ENCODE results near the gene ARHGEF4.
"Not testable (repeated sequence)": the region's sequence is repeated elsewhere in the genome, so short reads cannot be mapped to it uniquely, and the experiment has no call there.

Gene ARHGEF4

DNA sequence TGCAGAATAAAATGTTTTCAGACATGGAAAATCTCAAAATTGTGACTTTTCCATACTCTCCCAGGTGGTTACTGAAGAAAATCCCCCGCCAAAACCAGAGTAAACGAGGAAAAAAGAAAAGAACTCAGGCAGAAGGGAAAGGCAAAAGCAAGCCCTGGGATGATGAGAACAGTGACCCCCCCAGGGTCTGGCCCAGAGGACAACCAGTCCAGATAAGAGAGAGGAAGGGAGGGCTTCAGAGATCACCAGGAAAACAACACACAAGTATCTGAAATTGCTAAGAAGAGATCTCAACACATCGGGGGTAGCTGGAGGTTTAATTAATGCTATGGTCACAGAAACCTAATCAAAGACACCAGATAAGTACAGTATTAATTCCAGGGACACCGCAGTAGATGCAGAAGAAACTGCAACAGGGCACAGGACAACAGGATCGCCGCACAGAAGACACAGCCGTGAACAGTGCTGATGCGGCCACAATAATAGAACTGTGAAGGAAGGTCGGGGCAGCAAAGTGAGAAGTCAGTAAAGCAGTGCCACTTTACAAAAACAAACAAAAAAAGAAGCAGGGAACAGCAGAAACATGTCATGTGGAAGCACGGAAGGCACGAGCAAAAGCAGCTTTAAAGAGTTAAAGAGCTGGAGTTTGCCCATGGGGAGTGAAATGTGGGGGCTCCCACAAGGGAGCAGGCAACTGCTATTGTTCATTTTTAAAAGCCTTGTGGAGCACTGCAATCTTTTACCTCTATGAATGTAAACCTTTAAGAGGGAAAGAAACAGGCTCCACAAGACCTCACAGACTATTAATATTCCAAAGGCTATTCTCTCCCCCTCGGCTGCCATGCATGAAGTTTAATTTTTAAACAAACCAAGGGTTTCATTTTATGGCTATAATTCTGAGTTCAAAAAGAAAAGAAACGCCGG lies 228.1 kb downstream of the ARHGEF4 start:
- H3K4me1 Mint-ChIP-seq = peaks cover 51% of the 10 kb centered on the region

DNA sequence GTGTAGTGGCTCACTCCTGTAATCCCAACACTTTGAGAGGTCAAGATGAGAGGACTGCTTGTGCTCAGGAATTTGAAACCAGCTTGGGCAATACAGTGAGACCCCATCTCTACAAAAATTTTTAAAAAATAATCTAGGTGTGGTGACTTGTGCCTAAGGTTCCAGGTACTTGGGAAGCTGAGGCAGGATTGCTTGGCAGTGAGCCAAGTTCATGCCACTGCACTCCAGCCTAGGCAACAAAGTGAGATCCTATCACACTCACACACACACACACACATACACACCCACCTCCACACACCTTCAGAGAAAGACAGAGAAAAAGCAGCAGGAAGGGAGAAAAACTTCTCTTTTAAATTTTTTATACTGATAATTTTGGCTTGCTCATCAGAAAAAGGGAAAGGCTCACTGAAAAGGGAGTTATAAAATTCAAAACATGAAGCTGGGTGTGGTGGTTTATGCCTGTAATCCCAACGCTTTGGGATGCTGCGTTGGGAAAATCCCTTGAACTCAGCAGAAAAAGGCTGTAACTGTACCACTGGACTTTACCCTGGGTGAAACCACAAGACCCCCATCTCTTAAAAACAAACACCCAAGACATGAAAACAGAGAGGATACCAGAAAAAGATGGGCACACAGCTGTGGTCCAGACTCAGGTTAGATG lies 230.9 kb downstream of the ARHGEF4 start:
- no peaks in the 10 kb centered on the region for H3K27me3 Mint-ChIP-seq
- H3K4me1 Mint-ChIP-seq = peaks cover 41% of the 10 kb centered on the region
- no peak for DNase-seq
- ATAC-seq = no peak
- H3K27ac Mint-ChIP-seq = peak overlapping the region in 1 of 2 donors; percentile 43
- no peak overlapping the region for H3K4me3 Mint-ChIP-seq
- no peaks in the 10 kb centered on the region for H3K9me3 Mint-ChIP-seq

More for the DNA sequence above, 228.1 kb downstream of the ARHGEF4 start:
- H3K4me3 Mint-ChIP-seq = no peak overlapping the region
- H3K9me3 Mint-ChIP-seq = no peaks in the 10 kb centered on the region
- no peak for ATAC-seq
- no peaks in the 10 kb centered on the region for H3K27me3 Mint-ChIP-seq
- H3K27ac Mint-ChIP-seq = peak overlapping the region; percentile 0 to 3
- DNase-seq = no peak

DNA sequence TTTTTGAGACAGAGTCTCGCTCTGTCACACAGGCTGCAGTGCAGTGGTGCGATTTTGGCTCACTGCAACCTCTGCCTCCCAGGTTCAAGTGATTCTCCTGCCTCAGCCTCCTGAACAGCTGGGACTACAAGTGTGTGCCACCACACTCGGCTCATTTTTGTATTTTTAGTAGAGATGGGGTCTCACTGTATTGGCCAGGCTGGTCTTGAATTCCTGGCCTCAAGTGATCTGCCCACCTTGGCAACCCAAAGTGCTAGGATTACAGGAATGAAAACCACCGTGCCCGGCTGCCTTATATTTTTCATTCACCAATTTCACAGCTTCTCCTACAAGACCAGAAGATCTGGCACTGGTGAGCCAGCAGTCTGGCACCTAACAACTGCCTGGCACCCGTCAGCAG lies 231.5 kb downstream of the ARHGEF4 start:
- not testable (repeated sequence) for H3K27me3 Mint-ChIP-seq, H3K9me3 Mint-ChIP-seq, H3K4me3 Mint-ChIP-seq, DNase-seq, ATAC-seq
- Mint-ChIP-seq H3K4me1 (peaks cover 39% of the 10 kb centered on the region), H3K27ac (peak overlapping the region in 1 of 2 donors; percentile 5)

DNA sequence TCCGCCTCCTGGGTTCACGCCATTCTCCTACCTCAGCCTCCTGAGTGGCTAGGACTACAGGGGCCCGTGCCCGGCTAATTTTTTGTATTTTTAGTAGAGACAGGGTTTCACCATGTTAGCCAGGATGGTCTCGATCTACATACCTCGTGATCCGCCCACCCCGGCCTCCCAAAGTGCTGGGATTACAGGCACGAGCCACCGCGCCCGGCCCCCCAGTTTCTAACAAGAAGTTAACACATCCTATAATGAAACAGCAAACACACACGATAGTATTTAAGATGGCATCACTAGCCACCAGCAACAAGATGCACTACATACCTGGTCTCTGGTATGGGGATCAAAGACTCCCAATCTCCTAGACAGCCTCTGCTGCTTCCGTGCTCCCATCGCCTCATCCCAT lies 238.9 kb downstream of the ARHGEF4 start:
- not testable (repeated sequence) for H3K9me3 Mint-ChIP-seq, ATAC-seq, DNase-seq, H3K27me3 Mint-ChIP-seq, H3K4me3 Mint-ChIP-seq, H3K27ac Mint-ChIP-seq
- H3K4me1 Mint-ChIP-seq = peaks cover 37% of the 10 kb centered on the region

DNA sequence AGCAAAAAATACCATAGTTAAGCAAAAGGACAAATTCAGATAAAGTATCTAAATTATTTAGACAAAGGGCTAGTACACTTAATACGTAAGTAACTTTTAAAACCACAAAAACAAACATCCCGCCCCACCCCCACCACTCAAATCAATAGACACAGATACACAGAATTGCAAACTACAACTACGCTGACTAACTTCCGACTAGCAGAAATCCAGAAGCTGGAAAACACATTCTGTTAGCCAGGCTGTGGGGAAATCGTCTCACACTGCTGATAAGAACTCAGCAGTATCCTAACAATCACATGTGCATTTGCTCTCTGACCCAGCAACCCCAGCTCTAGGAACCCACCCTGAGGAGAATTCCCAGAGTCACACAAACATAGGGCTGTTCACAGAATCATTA lies 240.0 kb downstream of the ARHGEF4 start:
- Mint-ChIP-seq H3K4me3 (no peak overlapping the region), H3K4me1 (peaks cover 46% of the 10 kb centered on the region), H3K27ac (no peak overlapping the region), H3K27me3 (no peaks in the 10 kb centered on the region), H3K9me3 (no peaks in the 10 kb centered on the region)
- DNase-seq (no peak), ATAC-seq (no peak)

DNA sequence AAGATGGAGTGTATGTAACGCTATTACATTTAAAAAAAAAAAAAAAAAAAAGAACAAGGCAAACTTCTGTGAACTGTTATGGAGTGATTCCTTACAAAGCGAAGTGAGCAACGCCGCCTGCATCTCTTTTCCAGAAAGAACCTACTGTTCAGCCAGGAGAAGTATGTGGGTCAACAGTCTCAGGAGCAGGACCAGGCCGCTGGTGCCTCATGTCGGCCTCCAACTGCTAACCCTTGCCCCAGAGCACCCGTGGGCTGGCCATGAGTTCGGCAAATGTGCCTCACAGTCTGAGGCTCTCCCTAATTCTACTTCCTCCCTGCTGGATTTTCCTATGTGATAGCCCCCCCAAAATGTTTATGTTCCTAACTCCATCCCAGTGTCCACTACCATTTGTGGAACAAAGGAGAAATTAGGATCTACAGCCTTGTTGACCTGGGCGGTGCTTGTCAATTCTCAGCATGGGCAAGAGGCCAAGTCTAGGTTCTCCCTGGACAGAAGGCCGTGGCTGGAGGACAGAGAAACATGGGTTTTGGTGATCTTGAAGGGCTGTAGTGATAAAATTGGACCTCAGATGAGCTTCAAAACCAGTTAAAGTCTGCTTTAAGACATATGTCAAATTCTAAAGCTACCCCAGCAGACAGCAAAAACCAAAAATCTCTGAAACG lies 240.6 kb downstream of the ARHGEF4 start:
- Mint-ChIP-seq H3K27me3 (no peaks in the 10 kb centered on the region), H3K9me3 (no peaks in the 10 kb centered on the region), H3K4me3 (no peak overlapping the region), H3K27ac (peak overlapping the region in 1 of 2 donors; percentile 86), H3K4me1 (peaks cover 51% of the 10 kb centered on the region)
- ATAC-seq (no peak), DNase-seq (no peak)

DNA sequence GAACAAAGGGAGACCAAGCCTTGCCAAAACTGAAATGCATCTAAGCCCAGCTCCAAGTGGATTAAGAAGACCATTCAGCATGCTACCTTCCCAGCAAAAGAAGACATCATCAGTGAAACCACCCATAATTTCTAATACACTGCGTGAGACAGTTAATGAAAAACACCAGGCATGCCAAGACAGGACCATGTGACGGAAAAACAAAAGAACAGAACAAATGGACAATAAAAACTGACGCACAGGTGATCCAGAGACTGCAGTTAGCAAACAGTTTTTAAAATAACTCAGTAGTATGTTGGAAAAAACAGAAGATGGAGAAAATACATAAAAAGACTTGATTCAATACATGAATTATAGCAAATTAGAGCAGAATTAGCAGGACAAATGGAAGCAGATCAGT lies 241.3 kb downstream of the ARHGEF4 start:
- Mint-ChIP-seq H3K27me3 (no peaks in the 10 kb centered on the region), H3K9me3 (no peaks in the 10 kb centered on the region), H3K27ac (peak overlapping the region in 1 of 2 donors; percentile 43), H3K4me1 (peaks cover 51% of the 10 kb centered on the region), H3K4me3 (no peak overlapping the region)
- no peak for ATAC-seq
- no peak for DNase-seq

DNA sequence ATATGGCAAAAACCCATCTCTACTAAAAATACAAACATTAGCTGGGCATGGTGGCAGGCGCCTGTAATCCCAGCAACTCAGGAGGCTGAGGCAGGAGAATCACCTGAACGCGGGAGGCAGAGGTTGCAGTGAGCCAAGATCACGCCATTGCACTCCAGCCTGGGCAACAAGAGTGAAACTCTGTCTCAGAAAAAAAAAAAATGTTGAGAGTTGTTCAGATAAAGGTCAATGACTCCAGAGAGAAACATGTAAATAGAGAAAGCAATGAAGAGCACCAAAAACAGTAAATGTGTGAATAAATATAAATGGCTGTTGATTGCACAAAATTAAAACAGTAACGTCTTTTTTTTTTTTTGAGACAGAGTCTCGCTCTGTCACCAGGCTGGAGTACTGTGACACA lies 243.2 kb downstream of the ARHGEF4 start:
- DNase-seq, ATAC-seq, H3K4me3 Mint-ChIP-seq, H3K9me3 Mint-ChIP-seq, H3K27me3 Mint-ChIP-seq: not testable (repeated sequence)
- peaks cover 52% of the 10 kb centered on the region for H3K4me1 Mint-ChIP-seq
- peak overlapping the region; percentile 37 to 82 for H3K27ac Mint-ChIP-seq

DNA sequence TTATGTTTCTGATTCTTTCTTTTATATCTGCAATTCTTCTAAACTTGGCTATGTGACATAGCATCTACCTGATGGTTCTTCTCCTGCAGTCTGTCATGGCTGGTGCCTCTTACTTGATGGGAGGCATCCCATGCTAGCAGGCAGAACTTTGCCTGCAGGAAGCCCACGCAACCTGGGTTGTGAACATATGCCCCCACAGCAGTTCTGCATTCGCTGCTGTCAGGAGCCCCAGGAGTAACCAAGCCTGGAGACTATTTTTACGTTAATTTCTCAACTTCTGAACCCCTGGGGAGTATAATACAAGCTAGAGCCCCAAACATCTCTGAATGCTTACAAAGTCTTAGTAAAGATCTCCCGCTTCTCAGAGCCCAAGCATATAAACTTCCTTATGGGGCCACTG lies 244.5 kb downstream of the ARHGEF4 start:
- Mint-ChIP-seq H3K27ac (peak overlapping the region in 1 of 2 donors; percentile 69), H3K4me3 (no peak overlapping the region), H3K27me3 (no peaks in the 10 kb centered on the region), H3K4me1 (peaks cover 40% of the 10 kb centered on the region), H3K9me3 (no peaks in the 10 kb centered on the region)
- DNase-seq (no peak), ATAC-seq (no peak)

DNA sequence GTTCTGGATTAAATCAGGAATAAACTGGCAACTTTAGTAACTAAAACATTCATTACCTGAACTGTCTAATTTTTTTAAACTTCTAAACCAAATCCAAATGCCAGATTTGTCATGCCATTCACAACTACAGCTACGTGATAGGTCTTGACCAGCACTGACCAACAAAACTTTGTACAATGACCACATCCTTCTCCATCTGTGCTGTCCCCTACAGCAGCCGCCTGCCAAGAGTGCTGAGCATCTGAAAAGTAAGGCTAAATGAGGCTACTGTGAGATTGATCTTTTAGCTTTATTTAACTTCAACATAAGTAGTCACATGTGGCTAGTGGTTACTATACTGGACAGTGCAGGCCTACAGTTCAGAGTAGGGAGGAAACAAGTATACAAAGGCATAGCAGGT lies 248.9 kb downstream of the ARHGEF4 start:
- peaks cover 37% of the 10 kb centered on the region for H3K4me1 Mint-ChIP-seq
- no peak overlapping the region for H3K27ac Mint-ChIP-seq
- no peaks in the 10 kb centered on the region for H3K27me3 Mint-ChIP-seq
- no peak overlapping the region for H3K4me3 Mint-ChIP-seq
- no peak for ATAC-seq
- DNase-seq = no peak
- H3K9me3 Mint-ChIP-seq = no peaks in the 10 kb centered on the region

DNA sequence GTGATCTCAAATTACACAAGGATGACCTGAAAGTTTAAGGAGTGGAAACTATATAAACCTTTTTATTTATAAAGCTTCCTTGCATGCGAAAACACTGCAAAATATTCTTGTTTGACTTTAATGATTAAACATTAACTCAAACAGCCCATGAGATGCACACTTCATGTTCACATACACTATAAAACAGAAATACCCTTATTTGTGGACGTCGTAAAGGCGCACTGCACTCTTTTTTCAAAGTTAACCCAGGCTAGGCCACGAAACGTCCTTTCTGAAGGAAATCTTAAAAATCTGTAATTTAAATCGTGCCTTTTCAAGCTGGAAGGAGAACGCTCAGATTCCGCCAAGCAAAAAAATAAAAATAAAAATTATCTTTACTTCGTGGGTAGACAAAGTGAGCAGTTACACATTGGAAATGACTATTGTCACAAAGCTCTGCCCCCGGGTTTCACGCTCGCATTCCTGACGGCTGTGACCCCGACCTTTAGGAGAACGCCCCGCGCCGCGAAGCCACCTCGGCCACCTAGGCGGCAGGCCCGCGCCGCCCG lies 255.8 kb downstream of the ARHGEF4 start:
- Mint-ChIP-seq H3K27ac (peak overlapping the region; percentile 54 to 86), H3K27me3 (no peaks in the 10 kb centered on the region), H3K4me3 (peak overlapping the region; percentile 70 to 79), H3K9me3 (no peaks in the 10 kb centered on the region), H3K4me1 (peaks cover 33% of the 10 kb centered on the region)
- DNase-seq = no peak
- ATAC-seq = no peak

DNA sequence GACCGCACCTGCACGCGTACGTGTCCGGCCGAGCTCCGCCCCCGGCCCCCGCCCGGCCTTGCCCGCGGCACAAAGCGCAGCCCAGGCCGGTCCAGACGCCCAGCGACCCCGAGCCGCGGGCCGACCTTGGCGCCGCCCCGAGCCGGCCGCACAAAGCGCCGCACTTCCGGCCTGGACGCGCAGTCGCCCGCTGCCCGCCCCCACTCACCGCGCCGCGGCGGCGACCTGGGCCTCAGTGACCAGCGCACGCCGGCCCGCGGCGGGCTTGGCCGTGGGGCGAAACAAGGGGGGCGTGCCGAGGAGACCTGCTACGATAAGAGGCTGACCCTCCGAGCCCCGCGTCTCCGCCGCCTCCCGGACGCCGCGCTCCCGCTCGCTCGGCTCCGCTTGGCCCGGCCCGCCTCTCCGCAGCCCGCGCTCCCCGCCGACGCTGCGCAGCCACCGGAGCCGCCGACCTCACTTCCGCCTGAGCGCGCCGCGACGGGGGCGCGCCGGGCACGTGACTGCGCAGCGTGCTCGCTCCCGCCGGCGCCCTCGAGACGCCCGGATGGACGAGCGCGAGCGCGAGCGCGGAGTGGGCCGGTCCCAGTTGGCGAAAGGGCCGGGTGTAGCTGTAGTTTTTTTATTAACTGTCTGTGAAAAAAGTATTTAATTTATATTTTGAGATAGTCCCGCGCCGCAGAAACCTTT lies 256.4 kb downstream of the ARHGEF4 start, which contains the start of gene FAM168B:
TSS of gene FAM168B (minus strand) at position 455 of the 690 bp plus-strand sequence. CDS start 10,814 bp downstream, outside the sequence.
- Mint-ChIP-seq H3K27me3 (no peaks in the 10 kb centered on the region), H3K9me3 (no peaks in the 10 kb centered on the region), H3K4me1 (peaks cover 33% of the 10 kb centered on the region), H3K4me3 (peak within 1 kb of the TSS; percentile 91 to 96), H3K27ac (peak within 1 kb of the TSS; percentile 94 to 98)
- DNase-seq (peak; percentile 89), ATAC-seq (peak; percentile 92)

DNA sequence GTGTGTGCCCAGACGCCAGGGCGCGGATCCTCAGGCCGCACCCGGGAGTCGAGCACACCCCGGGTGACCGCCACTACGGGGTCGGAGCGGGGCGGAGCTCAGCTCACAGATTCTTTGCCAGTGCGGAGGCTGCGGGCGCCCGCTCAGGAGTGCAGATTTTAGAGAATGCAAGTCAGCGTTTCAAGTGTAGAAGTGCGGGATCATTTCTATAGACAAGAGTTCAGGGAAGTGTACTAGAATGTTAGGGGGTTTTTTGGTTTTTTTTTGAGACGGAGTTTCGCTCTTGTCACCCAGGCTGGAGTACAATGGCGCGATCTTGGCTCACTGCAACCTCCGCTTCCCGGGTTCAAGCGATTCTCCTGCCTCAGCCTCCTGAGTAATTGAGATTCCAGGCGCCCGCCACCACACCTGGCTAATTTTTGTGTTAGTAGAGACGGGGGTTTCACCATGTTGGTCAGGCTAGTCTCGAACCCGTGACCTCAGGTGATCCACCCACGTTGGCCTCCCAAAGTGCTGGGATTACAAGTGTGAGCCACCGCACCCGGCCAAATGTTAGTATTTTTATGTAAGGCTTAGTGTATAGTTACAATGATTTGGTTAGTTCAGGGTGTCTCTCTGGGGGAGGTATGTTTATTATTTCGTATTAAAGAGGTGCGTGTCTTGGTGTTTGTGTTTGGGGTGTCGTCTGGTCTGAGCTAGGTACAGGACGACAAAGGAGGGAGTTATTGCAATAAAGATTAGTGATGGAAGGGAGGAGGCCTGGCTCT lies 257.2 kb downstream of the ARHGEF4 start:
- ATAC-seq = peak; percentile 83

More for the DNA sequence above, 257.2 kb downstream of the ARHGEF4 start:
- Mint-ChIP-seq H3K4me3 (peak overlapping the region; percentile 91 to 96), H3K9me3 (no peaks in the 10 kb centered on the region), H3K4me1 (peaks cover 29% of the 10 kb centered on the region), H3K27me3 (no peaks in the 10 kb centered on the region), H3K27ac (peak overlapping the region; percentile 94 to 98)
- no peak for DNase-seq
